Neural crest cell (in vitro differentiated cells): ENCODE results near the gene ORAI3. TPM values are rescaled to one million over a fixed set of nuclear protein-coding genes. Genes with fewer than 3 reads are reported as not detected.

Experiments
- DNase-seq: peaks from one replicate; pipeline ENCODE4 v3.0.0; 2021; ENCODE audit warnings: low read depth, mixed read lengths, low spot score
- H3K27ac Mint-ChIP-seq: one replicate; pipeline ENCODE4 v1.8.0; 2021; ENCODE audit warnings: mild to moderate bottlenecking, mixed read lengths; ENCODE audit not compliant: unreplicated experiment
- H3K27me3 Mint-ChIP-seq: 2 replicates; pipeline ENCODE4 v1.8.0; 2021; ENCODE audit warnings: low read depth, mild to moderate bottlenecking, mixed read lengths
- H3K36me3 Mint-ChIP-seq: 2 replicates; pipeline ENCODE4 v1.8.0; 2021; ENCODE audit warnings: low read depth, mild to moderate bottlenecking, mixed read lengths
- H3K4me1 Mint-ChIP-seq: 2 replicates; pipeline ENCODE4 v1.8.0; 2021; ENCODE audit warnings: mixed read lengths
- H3K4me3 Mint-ChIP-seq: one replicate; pipeline ENCODE4 v1.8.0; 2021; ENCODE audit warnings: mild to moderate bottlenecking, mixed read lengths
- H3K9me3 Mint-ChIP-seq: 2 replicates; pipeline ENCODE4 v1.8.0; 2021; ENCODE audit warnings: mixed read lengths
- total RNA-seq: library from RNA; stranded (reverse); gene quantifications from 2 replicates; pipeline ENCODE4 v1.2.1, GENCODE V29; 2021
- TF ChIP-seq, protein P1 (sequence below): fragments of 200-600 bp; sonication (generic); conservative IDR thresholded peaks from 2 replicates; pipeline ENCODE4 v1.5.0; 2021; ENCODE audit warnings: antibody characterized with exemption, mild to moderate bottlenecking

ORAI3 gene
- total RNA-seq, 1 donor from 2014 or later = 7.7 TPM

GRCh38 chr16:30969246-30969842, 20.5 kb downstream of the ORAI3 start:
- Mint-ChIP-seq H3K9me3 (no peaks in the 10 kb centered on the region), H3K27me3 (no peaks in the 10 kb centered on the region), H3K4me3 (no peak overlapping the region), H3K27ac (no peak overlapping the region), H3K36me3 (peaks cover 19% of the 10 kb centered on the region), H3K4me1 (no peaks in the 10 kb centered on the region)
- TF ChIP-seq, protein P1, sequence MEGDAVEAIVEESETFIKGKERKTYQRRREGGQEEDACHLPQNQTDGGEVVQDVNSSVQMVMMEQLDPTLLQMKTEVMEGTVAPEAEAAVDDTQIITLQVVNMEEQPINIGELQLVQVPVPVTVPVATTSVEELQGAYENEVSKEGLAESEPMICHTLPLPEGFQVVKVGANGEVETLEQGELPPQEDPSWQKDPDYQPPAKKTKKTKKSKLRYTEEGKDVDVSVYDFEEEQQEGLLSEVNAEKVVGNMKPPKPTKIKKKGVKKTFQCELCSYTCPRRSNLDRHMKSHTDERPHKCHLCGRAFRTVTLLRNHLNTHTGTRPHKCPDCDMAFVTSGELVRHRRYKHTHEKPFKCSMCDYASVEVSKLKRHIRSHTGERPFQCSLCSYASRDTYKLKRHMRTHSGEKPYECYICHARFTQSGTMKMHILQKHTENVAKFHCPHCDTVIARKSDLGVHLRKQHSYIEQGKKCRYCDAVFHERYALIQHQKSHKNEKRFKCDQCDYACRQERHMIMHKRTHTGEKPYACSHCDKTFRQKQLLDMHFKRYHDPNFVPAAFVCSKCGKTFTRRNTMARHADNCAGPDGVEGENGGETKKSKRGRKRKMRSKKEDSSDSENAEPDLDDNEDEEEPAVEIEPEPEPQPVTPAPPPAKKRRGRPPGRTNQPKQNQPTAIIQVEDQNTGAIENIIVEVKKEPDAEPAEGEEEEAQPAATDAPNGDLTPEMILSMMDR = no peak
- DNase-seq = no peak

- H3K4me1 Mint-ChIP-seq = no peaks in the 10 kb centered on the region
- TF ChIP-seq, protein P1 = no peak
These were observed 22.4 kb downstream of the ORAI3 start for GRCh38 chr16:30971298-30971697.

DNA sequence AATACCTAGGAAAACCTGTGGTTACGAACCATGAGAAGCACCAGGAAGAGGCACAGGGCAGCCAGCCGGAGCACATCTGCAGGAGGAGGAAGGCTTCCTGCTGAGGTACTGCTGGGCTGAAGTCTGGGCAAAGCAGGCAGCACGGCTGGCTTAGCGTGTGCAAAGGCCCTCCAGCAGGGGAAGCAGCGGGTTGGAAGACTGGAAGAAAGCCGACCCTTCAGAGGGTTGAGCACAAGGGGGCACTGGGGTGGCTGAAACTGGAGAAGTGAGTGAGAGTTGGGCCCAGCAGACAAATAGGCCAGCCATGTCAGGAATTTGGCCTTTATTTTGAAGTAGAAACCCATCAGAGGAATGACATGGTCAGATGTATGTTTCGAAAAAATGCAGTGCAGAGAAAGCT, 24.0 kb downstream of the ORAI3 start:
- Mint-ChIP-seq H3K36me3 (peaks cover 18% of the 10 kb centered on the region), H3K27me3 (no peaks in the 10 kb centered on the region), H3K27ac (no peak overlapping the region), H3K4me3 (no peak overlapping the region), H3K9me3 (no peaks in the 10 kb centered on the region), H3K4me1 (no peaks in the 10 kb centered on the region)
- TF ChIP-seq, protein P1 = no peak
- DNase-seq = no peak

More at GRCh38 chr16:30971298-30971697, 22.4 kb downstream of the ORAI3 start:
- H3K4me3 Mint-ChIP-seq = no peak overlapping the region
- H3K27ac Mint-ChIP-seq = no peak overlapping the region
- no peaks in the 10 kb centered on the region for H3K27me3 Mint-ChIP-seq
- H3K9me3 Mint-ChIP-seq = no peaks in the 10 kb centered on the region
- no peak for DNase-seq
- H3K36me3 Mint-ChIP-seq = peaks cover 20% of the 10 kb centered on the region

GRCh38 chr16:30974348-30974747, 25.5 kb downstream of the ORAI3 start:
- peaks cover 17% of the 10 kb centered on the region for H3K36me3 Mint-ChIP-seq
- H3K4me1 Mint-ChIP-seq = no peaks in the 10 kb centered on the region
- TF ChIP-seq, protein P1 = no peak
- H3K27me3 Mint-ChIP-seq = no peaks in the 10 kb centered on the region
- H3K27ac Mint-ChIP-seq = no peak overlapping the region
- H3K4me3 Mint-ChIP-seq = no peak overlapping the region
- no peak for DNase-seq
- no peaks in the 10 kb centered on the region for H3K9me3 Mint-ChIP-seq

- DNase-seq = no peak
- H3K36me3 Mint-ChIP-seq = peaks cover 19% of the 10 kb centered on the region
- no peak overlapping the region for H3K27ac Mint-ChIP-seq
- TF ChIP-seq, protein P1 = no peak
- H3K4me3 Mint-ChIP-seq = no peak overlapping the region
- no peaks in the 10 kb centered on the region for H3K9me3 Mint-ChIP-seq
- H3K4me1 Mint-ChIP-seq = no peaks in the 10 kb centered on the region
- H3K27me3 Mint-ChIP-seq = no peaks in the 10 kb centered on the region
These were observed 27.6 kb downstream of the ORAI3 start for GRCh38 chr16:30976486-30976885.
